Measurements from ENCODE around the gene ARHGDIG.
"Not testable (repeated sequence)": the region's sequence is repeated elsewhere in the genome, so short reads cannot be mapped to it uniquely, and the experiment has no call there.

ARHGDIG gene

DNA sequence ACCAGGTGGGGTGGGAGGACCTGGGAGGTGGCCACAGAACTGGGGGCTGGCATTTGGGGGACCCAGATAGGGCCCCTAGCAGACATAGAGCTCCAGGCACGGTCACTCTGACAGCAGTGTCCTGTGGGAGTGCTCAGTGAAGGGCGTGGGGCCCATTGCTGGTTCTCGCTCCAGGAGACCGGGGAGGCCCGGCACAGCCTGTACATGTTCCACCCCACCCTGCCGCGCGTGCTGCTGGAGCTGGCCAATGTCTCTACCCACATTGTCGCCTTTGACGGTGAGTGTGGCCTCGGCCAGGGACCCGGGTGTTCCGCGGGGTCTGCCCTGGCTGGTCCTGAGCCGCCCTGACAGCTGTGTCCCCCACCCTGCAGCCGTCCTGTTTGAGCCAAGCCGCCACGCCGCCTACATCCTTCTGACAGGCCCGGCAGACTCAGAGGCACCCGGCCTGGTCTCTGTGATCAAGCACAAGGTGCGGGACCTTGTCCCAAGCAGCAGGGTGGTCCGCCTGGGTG lies 15.9 kb upstream of the ARHGDIG start:
- no peak for DNase-seq

DNA sequence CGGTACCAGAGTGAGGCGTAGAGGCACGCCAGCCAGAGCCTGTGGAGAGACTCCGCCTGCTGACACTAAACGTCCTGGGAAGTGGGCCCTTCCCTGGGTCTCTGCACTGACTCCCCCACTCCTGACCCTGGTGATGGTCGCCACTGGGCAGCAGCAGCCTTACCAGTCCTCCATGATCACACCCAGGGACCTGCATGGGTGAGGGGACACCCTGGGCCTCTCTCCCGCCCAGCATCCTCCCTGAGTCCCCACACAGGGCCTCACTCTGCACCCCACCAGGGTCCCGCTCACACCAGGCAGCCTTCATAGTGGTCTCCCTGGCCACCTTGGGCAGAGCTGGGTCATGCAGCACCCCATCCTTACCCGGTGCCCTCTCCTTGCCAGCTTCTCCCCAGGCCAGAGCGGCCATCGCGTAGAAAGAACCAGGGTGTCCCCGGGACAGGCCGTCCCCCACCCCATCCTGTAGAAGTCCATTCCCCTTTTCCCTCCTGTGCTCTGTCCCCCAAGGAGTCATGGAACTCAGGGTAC lies 15.3 kb upstream of the ARHGDIG start:
- DNase-seq = no peak

DNA sequence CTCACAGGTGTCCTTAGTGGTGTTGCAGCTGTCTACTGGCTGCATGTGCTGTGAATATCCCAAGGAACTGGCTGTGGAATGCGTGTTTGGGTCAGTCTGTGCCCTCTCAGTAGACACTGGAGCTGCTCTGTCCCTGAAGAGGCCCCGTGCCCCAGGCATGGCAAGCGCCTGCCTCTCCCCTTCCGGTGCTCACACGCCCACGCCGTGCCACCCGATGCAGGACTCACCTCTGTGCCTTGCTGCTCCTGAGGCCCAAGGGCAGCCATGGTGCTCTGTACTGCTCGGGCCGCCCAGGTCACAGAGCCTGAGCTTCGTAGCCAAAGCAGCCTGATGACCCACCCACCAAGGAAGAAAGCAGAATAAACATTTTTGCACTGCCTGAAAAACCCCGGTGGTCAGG lies 14.7 kb upstream of the ARHGDIG start:
- no peak for DNase-seq

DNA sequence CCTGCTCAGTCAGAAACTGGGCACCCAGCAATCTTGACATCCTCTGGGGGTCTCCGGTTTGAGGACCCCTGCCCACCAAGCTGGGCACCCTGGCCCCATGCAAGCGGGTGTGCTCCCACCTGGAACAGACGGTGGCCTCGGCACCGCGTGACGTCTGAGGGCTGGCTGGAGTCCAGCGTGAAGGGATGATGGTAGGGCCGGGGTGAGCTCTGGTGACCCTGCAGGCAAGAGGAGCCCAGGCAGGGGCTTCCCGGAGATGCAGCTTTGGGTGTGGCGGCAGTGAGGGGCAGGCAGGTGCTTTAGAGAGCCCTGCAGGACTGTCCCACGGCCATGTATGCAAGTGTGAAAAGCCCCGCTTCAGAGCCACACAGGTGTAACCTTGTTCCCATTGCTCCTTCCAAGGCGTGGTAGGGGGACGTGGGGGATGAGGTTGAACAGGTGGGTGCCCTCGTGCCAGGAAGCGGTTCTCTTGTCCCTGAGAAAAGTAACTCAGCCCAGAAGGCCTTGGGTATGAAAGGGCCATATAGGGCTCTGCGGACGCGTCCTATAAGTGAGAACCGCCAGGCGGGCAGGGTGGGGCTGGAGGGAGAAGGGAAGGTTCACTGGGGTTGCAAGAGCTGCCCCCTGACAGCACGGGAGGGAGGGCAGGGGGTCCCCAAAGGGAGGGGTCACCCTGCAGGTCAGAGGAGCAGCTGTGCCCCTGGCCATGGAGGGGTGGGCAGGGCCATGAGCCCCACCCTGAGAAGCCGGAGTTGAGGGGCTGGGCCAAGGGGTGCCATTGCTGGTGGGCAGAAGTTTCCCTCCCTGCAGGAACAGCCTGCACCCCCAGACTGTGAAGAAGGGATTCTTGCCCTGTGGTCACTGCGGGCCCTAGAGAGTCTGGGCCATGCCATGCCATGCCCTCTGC lies 13.9 kb upstream of the ARHGDIG start:
- DNase-seq = no peak

DNA sequence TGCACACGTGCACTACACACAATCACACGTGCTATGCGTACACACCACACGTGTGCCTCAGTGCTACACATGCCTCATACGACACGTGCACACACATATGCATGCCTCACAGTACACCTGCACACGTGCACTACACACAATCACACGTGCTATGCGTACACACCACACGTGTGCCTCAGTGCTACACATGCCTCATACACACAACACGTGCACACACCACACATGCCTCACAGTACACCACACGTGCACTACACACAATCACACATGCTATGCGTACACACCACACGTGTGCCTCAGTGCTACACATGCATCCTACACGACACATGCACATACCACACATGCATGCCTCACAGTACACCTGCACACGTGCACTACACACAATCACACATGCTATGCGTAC lies 12.8 kb upstream of the ARHGDIG start:
- DNase-seq = not testable (repeated sequence)

DNA sequence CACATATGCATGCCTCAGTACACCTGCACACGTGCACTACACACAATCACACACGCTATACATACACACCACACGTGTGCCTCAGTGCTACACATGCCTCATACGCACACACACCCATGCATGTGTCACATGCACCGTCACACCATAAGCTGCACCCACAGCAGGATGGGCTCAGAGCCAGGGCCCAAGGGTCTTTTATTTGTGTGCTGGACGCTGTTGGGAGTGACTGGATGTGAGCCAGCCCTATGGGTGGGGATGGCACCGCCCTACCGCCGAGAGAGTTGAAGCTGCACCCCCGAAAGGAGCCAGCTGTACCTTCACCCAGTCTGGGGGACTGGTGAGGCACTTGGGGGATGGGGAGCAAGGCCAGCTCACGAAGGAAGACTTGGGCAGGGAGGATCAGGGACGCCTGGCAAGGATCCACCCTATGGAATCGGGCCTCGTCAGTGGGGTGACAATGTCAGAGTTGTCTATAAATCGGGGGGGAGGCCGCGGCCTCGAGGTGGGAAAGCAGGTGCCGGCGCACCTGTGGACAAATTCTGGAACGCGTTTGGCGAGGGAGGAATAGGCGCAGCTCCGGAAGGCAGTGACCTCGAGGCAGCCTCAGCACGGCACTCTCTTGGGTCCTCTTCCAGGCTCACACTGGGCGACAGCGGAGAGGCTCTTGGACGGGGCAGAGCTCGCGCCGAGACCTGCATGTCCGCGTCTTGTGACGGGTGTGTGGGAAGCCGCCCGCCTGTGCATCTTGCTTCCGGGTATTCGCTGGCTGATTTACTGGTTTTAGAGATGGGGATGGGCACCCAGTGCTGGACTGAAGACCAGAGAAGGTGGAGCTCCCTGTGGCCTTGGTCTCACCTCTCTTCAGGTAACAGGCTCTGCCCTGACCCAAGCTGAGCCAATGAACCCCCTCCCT lies 12.0 kb upstream of the ARHGDIG start:
- DNase-seq = no peak

DNA sequence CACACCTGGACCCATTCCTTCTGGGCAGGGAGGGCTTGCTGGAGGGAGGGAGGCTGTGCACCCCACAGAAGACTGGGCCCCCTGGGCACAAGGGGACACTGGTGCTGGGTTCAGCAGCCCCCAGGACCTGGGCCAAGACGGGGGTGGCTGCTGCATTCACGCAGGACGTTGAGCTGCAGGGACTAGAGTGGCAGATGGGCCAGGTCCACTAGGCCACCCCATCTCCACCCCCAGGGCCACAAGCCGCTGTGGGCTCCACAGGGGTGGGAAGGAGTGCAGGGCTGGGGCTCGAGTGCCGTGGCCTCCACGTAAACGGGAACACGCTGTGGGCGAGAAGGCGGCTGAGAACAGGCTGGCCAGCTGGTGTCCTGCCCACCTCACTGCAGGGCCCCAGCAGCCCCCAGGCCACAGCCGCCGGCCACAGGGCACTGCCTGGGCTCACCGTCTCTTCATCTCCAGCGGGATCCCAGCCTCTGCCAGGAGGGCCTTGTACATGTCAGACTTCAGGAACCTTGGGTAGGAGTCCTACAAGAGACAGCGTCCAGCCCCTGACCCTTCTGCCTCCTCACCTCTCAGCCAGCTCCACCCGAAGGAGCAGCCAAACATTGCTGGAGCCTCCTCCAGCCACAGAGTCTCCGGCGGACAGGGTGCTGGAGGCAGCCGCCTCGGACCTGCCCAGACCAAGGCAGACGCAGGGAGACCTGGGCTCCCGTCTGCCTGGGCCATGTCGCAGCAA lies 11.2 kb upstream of the ARHGDIG start:
- no peak for DNase-seq

DNA sequence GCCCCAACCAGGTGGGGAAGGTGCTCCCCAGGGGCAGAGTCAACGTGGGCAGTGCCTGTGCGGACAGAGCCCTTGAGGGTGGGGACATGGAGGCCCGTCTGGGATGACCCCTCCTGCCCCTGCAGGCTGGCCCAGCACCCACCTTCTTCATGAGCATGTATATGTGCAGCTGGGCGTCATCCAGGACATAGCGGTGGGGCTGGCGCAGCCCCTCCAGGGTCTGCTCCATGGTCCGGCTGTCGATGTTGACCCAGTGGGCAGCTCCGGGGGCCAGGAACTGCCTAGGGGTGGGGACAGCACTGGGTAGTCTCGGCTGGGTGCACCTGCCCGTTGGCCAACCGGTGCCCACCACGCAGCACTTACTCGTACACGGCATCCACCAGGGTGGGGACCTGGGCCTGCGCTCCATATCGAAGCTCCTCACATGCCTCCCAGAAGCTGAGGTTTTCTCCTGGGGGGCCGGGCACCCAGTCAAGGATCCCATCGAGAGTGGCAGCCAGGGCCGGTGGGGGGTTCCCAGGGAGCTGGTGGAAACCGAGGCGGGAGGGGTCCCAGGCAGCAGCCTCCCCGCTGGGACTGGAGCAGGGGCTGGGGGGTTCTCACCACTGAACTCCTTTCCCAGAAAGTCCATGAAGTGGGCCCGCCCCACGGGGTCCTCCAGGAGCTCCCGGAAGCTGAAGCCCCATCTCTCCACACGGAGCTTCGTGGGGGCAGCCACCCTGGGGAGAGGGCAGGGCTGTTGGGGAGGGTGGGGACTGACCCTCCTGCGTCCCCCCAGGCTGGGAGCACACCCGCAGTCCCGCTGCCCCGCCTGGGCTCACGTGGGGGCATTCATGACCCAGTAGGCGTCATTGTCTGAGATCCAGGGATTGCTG lies 9.8 kb upstream of the ARHGDIG start:
- DNase-seq = no peak

DNA sequence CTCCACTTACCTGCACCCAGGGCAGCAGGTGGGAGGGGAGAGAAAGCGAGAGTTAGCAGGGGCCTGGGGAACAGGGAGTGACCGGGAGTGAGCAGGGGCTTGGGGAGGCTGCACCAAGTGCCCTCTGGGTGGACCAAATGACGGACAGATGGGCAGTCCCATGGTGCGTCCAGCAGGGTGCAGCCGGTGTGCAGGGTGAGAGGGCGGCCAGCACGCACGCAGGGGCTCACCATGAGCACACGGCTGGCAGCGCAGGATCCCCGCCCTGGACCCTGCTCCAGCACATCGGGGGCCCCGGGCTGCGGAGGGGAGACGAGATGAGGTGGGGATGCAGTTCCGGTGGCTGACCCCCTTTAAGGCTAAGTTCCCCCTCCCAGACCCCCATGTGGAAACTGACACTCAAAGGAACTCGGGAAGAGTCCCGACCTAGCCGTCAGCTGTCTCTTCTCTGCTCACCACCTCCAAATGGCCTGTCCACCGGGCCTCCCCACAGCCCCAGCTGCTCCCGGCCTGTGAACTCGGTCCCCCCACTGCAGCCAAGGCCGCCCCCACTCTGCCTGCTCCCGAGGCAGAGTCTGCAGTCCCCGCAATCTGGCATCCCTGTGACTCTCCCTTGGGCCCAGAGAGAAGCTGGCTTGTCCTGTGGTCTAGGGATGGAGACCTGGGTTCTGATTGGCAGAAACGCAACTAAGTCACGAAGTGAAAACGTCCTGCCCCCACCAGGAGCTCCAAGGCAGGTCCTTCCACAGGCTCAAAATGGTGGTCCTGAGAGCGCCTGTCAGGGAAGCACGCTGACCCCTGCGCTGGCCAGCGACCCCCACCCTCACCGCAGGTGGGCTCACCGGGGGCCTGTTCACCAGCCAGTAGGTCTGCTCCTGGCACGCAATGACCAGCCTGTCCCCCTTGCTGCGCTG lies 7.5 kb upstream of the ARHGDIG start:
- no peak for DNase-seq

DNA sequence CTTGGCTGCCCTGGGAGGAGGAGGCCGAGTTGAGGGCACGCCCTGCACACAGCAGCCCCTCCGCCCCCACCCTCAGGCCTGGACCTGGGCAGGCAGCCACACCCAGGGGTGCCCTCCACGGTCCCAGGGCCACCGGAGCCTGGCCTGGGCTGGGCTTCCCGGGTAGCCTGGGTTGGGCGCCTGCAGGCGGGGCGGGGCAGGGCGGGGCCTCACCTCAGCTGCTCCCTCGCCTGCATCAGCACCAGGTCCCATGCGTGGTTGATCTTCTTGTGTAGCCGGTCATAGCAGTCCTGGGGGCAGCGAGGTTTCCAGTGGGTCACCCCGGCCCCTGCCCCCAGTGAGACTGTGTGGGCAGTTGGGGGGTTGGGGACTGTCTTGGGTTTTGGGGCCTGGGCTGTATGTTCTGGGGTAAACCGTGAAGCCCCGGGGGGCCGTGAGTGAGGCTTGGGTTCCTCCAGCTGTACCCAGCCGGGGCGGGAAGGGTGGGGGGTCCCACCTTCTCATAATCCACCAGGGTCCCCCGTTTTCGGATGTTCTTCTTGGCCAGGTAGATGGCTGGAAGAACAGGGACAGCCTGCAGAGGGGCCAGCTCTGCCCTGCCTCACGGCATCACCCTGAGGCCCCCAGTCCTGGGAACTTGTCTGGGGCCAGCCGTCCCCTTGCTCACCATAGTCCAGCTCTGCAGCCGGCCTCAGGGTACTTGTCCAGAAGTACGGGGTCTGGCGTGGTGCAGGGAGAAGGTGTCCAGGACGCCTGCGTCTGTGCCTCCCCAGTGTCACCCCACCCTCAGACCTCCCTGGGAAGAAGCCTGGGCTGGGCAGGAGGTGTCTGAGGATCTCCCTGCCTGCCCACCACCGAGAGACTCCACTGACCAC lies 6.6 kb upstream of the ARHGDIG start:
- DNase-seq = no peak

DNA sequence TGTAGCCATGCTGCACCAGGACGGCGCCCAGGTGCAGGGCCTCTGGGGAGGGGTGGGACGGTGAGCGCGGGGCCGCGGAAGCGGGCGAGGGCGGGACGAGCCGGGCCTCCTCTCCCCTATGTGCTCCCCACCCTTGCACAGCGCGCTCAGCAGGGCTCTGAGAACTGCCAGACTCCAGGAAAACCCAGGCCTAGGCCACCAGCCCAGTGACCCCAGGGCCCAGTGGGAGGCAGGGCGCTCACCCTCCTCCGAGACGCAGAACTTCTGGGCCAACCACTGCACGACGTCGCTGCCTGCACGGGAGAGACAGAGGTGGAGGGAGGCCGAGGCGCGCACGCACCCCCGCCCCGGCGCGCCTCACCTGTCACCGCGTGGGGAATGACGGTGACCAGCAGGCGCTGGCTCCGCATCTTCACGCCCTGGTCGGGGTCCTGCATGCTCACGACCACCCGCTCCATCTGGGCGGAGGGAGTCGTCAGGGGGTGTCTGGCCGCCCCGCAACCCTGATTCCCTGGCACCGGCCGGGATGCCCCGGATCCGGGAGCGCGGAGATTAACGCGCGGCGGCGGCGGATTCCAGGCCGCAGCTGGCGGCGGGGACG lies 5.2 kb upstream of the ARHGDIG start:
- no peak for DNase-seq

DNA sequence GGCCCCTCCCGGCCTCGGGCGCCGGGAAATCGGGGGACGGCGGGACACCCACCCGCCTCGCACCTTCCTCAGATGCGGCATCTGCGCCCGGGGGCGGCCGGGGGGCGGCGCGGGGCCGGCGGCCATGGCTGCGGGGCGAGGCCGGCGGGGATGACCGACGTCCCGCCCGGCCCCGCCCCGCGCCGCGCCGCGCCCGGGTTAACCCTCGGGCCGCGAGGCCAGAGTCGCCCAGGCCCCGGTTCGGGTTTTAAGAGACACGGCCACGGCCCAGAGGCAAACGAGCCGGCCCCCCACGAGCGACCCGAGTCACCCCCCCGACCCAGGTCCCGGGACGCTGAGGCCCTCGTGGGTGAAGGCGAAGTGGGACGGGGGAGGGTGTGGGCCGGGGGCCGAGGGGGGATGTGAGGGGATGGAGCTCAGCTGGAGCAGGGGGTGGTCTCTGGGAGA lies 4.6 kb upstream of the ARHGDIG start, which contains the start of gene RGS11:
Gene RGS11 (minus strand): TSS at position 159 of the 447 bp plus-strand sequence. CDS start 33 bp downstream, at position 126.
- no peak for DNase-seq

DNA sequence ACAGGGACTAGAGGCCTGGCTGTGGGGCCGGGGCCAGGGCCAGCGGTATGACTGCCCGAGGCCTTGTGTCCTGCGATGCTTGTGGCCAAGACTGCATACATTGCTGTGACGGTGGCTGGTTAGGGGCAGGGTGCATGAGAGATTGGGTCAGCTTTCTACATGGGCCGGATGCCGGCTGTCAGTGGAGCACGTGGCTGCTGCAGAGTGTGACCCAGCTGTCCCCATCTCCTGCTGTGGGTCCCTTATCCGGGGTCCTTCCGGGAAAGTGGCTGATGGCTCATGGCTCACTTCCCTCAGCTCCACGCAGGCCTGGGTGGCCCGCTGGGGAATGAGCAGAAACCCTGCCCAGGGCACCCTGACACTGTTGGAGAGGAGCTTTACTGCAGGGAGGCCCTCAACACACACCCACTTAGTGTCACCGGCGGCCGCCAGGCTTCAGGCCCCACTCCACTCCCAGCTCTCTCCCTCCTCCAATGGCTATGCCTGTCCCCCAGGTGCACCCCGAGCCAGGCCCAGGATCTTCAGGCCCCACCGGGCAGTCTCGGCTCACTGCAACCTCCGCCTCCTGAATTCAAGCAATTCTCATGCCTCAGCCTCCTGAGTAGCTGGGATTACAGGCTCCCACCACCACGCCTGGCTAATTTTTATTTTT lies 3.8 kb upstream of the ARHGDIG start:
- no peak for DNase-seq

DNA sequence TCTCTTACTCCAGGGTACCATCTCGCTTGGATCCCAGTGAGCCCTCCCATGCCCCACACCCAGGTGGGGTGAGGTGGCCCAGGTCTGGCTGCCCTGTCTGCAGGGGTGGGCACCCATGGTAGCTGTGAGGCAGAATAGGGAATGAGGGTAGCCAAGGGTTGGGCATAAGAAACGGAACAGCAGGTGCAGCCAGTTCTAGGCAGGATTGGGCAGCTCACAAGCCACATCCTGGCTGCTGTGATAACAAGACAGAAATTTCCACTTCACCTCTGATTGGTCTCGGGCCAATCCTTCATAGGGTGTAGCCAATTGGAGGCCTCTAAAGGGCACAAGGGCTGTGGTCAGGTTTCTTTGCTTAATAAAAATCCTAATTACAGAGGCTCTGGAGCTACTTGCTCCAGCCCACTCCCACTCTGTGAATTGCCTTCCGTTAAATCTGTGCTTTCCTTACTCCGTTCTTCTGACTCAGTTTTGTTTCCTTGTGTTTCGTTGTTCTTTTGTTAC lies 1.5 kb upstream of the ARHGDIG start:
- DNase-seq = no peak

DNA sequence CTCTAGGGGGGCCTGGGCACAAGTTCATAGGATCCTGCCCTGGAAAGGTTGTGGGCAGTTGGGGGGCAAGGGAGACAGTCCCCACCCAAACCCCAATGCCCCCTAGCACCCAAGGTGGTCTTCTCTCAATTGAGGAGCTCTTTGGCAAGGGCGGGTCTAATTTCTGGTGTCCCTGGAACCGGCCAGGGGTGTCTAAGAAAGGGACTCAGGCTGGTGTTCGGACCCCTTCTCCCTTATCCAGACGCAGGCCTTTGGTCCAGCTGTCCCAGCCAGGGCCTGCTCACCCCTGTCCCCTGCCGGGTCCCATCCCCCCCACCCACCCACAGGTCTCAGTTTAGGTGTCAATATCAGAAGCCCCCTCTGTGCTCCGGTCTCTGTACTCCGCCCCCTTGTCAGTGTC lies 860 bp upstream of the ARHGDIG start:
- DNase-seq = no peak

DNA sequence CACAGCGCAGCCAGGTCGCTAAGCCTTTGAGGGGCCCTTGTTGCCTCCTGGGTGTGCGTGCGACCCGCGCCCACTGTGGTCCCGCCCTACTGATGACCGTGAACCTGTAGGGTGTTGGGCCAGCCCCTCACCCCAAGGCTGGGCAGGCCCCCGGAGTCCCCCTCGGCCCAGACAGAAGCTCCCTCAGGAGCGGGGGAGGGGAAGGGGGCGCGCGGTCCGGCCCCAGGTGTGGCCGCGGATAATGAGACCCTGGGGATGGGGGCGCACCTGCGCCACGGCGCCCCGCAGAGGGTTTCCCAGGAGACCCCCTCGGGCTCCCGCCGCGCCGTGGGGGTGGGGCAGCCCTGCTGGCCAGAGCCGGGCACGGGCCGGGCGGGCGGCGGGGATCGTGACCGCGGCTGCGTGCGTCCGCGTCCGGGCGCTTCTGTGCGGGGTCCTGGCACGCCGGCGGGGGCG lies 358 bp upstream of the ARHGDIG start:
- no peak for DNase-seq

DNA sequence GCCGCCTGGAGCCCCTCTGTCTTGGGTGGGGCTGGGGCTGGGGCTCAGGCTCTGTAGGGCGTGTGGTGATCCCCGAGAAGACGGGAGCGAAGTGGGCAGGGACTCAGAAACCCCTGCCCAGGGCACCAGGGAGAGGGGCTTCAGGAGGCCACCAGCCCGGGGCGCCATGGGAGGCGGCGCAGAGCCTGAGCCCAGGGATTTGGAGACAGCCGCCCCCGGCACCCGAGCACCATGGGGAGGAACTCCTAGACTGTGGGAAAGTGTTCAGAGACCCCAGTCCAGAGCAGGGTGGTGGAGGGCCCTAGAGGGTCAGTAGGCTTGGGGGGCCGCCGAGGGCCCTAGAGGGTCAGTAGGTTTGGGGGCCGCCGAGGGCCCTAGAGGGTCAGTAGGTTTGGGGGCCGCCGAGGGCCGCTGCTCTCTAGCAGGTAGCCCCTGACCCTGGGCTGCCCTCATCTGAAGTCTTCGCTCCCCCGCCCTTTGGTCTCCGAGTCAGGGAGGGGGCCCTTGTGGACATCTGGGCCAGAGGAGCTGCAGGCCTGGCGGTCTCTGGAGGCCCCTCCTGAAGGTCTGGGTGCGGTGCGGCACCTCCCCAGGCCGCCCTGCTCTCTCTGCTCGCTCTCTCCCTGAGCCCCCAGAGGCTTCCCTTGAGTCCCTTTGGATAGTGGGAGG lies 734 bp downstream of the ARHGDIG start:
- no peak for DNase-seq

Data from bone marrow (tissue), 2 donors.